ENCODE measurements around the gene SF3B2. TPM values are rescaled to one million over a fixed set of nuclear protein-coding genes. Genes with fewer than 3 reads are reported as not detected.

Gene SF3B2
- total RNA-seq, 4 donors from 2014 or later, result 97.2 to 223 (median 118) TPM

DNA sequence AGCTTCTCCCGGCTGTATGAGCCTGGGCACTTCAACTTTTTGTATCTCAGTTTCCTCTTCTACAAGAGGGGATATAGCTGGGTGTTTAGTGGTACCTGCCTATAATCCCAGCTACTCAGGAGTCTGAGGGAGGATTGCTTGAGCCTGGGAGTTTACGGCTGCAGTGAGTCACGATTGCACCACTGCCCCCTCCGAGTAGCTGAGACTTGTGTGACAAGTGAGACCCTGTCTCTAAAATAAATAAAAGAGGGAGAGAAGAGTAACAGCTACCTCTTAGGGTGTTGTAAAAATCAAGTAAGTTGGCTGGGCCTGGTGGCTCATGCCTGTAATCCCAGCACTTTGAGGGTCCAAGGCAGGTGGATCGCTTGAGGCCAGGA is 15.8 kb upstream of the SF3B2 start:
- TF ChIP-seq, protein P1, sequence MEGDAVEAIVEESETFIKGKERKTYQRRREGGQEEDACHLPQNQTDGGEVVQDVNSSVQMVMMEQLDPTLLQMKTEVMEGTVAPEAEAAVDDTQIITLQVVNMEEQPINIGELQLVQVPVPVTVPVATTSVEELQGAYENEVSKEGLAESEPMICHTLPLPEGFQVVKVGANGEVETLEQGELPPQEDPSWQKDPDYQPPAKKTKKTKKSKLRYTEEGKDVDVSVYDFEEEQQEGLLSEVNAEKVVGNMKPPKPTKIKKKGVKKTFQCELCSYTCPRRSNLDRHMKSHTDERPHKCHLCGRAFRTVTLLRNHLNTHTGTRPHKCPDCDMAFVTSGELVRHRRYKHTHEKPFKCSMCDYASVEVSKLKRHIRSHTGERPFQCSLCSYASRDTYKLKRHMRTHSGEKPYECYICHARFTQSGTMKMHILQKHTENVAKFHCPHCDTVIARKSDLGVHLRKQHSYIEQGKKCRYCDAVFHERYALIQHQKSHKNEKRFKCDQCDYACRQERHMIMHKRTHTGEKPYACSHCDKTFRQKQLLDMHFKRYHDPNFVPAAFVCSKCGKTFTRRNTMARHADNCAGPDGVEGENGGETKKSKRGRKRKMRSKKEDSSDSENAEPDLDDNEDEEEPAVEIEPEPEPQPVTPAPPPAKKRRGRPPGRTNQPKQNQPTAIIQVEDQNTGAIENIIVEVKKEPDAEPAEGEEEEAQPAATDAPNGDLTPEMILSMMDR (IDR thresholded peaks at IDR 0.05; ENCODE audit: low read depth), result no peak

DNA sequence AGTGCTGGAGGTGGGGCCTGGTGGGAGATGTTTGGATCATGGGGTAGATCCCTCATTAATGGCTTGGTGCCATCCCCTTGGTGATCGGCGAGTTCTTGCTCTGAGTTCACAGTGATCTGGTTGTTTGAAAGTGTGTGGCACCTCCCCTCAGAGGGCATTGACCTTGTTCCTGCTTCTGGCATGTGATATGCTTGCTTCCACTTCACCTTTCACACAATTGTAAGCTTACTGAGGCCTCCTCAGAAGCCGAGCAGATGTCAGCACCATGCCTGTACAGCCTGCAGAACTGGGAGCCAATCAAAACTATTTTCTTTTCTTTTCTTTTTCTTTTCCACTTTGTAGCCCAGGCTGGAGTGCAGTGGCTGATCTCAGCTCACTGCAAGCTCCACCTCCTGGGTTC is 14.8 kb upstream of the SF3B2 start:
- TF ChIP-seq, protein P1 (IDR thresholded peaks at IDR 0.05; ENCODE audit: low read depth), result no peak

DNA sequence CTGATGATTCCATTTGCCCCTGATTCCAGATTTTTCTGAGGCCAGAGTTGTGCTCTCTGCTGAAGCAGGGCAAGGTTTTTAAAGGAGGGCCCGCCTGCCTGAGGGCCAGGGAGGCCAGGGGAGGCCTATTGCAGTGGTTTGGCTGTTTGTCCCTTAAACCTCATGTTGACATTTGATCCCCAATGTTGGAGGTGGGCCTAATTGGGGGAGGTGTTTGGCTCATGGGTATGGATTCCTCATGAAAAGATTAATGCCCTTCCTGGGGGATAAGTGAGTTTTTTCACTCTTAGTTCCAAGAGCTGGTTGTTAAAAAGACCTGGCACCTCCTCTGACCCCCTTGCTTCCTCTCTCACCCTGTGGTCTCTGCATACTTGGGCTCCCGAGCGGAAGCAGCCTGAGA is 12.4 kb upstream of the SF3B2 start:
- TF ChIP-seq, protein P1 (IDR thresholded peaks at IDR 0.05; ENCODE audit: low read depth), result no peak

DNA sequence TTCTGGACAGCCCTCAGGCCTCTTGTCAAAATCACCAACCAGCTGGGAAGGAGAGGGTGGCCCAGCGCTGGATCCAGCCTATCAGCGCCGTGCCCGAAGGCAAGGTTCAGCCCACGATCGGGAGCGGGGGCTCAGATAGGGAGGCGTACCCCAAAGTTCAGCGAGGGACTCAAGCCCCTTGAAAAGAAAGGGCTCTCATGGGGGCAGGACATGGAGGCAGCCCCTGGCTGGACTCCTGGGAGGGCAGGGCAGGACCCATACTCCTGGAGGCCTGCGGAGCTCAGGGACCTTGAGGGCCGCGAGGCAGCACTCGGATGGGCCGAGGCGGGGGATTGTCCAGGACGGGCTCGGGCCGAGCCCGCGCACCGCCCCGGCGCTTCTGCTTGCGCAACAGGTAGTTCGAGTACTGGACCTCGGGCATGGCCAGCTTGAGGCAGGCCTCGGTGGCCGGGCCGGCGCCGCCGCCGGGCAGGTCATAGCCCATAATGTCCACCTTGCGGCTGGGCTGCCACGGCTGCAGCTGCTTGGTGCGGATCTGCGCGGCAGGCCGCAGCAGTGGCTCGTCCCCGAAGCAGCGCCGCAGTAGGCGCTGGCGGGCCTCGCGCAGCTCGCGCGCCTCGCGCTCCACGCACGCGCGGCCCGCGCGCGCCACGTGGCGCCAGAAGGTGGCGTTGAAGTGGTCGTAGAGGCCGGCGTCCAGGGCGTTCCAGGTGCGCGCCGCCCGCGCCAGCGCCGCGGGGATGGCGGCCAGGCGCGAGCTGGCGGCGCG is 9.8 kb upstream of the SF3B2 start:
- TF ChIP-seq, protein P1 (IDR thresholded peaks at IDR 0.05; ENCODE audit: low read depth), result no peak

DNA sequence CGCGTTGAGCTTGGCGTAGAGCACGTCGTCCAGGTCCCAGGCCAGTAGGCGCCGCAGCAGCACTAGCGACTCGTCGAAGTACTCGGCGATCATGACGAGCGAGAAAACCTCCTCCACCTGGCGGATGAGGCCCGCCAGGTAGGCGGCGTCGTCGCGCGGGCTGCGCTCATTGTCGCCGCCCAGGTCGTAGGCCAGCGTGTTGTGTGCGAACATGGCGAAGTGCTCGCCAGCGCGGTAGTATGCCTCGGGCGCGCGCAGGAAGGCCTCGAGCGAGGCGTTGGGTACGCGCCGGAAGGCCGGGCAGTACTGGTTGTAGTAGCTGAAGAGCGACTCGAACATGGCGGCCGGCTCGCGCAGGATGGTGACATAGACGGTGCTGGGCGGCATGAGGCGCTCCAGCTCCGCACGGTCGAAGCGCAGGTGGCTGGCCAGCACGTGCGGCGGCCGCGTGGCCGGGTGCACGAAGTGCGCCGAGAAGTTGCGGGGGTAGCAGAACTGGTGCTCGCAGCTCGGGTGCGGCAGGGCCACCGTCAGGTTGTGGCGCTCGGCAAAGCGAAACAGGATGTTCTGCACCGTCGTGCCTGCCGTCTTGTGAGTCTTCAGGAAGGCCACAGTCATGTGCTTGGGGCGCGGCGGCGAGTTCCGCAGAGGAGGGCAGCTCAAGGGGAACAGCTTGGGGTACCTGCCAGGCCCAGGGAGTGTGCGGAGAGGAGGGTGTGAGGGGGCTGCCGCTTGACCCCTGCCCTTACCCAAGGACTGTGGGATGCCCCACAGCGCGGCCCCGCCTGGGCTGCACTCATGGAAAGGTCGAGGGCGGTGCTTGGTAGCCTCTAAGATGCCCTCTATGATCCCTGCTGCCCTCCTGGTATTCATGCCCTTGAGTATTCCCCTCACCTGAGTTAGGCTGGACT is 8.9 kb upstream of the SF3B2 start:
- TF ChIP-seq, protein P1 (IDR thresholded peaks at IDR 0.05; ENCODE audit: low read depth), result no peak

DNA sequence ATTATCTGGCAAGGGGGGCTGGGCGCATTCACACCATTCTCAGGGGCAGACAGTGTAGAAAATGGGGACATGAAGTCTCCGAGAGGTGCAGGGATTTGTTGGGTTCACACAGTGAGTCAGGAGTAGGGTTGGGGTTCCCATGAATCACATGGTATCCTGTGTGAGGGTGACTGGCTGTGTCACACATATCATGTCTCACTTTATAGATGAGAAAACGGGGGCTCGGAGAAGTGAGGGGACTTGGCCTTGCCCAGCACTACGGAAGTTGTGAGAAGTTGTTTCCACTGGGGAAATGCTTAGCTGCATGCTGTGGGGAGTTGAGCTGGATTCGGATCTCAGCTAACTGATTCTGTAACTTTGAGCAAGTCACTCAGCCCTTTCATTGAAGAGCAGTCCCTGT is 7.4 kb upstream of the SF3B2 start:
- TF ChIP-seq, protein P1 (IDR thresholded peaks at IDR 0.05; ENCODE audit: low read depth), result no peak

DNA sequence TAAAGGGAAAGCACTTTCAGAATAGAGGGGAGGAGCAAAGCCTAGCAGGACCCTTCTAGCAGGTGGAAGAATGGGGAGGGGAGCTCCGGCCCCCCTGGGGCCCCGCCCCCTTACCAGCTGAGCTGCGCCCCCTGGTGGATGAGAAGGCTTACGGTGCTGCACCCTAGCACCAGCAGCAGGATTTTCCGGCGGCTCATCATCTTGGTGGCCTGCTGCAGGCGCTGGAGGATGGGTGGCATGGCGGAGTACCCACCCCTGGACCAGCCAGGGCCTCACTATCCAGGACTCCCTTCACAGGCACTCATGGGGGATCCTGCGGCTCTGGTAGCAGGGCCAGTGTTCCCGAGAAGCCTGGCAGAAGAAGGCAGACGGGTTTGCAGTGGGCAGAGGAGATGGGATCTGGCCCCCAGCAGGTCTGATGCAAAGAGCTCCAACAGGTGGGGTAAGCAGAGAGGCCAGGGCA is 7.0 kb upstream of the SF3B2 start:
- TF ChIP-seq, protein P1 (IDR thresholded peaks at IDR 0.05; ENCODE audit: low read depth), result no peak

All from subcutaneous adipose tissue (tissue), 4 donors.